HG02973 (cell line): ENCODE results near the gene TOP3A.
"Not testable (repeated sequence)": the region's sequence is repeated elsewhere in the genome, so short reads cannot be mapped to it uniquely, and the experiment has no call there.

Experiments
- ATAC-seq: cut with Tn5 transposase; IDR thresholded peaks from one replicate; pipeline ENCODE4 v1.9.1; 2021; ENCODE audit warnings: moderate library complexity; ENCODE audit not compliant: unreplicated experiment

The TOP3A gene

GRCh38 chr17:18323507-18324139 is 8.8 kb upstream of the TOP3A start:
- no peak for ATAC-seq

- ATAC-seq, result no peak
Measured at GRCh38 chr17:18323007-18323406, 8.2 kb upstream of the TOP3A start.

- no peak for ATAC-seq
Measured at GRCh38 chr17:18322522-18322921, 7.7 kb upstream of the TOP3A start.

DNA sequence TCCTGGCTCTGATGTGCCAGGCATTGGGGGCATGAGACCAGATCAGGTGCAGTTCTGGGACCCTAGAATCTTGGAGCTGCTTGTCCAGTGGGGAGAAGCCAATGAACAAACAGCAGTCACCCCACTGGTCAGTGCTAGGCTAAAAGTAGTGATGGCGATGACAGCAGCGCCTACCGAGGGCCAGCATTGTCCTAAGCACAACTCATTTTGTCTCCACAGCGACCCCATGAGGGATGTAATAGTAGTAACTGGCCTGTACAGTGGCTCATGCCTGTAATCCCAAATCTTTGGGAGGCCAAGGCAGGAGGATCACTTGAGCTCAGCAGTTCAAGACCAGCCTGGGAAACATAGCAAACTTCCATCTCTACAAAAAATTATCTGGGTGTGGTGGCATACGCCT is 6.5 kb upstream of the TOP3A start:
- no peak for ATAC-seq

- no peak for ATAC-seq
Measured at GRCh38 chr17:18320301-18320700, 5.5 kb upstream of the TOP3A start.

GRCh38 chr17:18319604-18320256 is 4.9 kb upstream of the TOP3A start:
- ATAC-seq, result no peak

GRCh38 chr17:18318771-18319450 is 4.1 kb upstream of the TOP3A start:
- no peak for ATAC-seq

GRCh38 chr17:18318117-18318516 is 3.3 kb upstream of the TOP3A start:
- no peak for ATAC-seq

GRCh38 chr17:18315961-18316360 is 1.2 kb upstream of the TOP3A start:
- ATAC-seq, result no peak

- ATAC-seq, result no peak
Measured at GRCh38 chr17:18315562-18315922, 748 bp upstream of the TOP3A start.

GRCh38 chr17:18314059-18314730 is 599 bp downstream of the TOP3A start:
- ATAC-seq, result peak; percentile 13

DNA sequence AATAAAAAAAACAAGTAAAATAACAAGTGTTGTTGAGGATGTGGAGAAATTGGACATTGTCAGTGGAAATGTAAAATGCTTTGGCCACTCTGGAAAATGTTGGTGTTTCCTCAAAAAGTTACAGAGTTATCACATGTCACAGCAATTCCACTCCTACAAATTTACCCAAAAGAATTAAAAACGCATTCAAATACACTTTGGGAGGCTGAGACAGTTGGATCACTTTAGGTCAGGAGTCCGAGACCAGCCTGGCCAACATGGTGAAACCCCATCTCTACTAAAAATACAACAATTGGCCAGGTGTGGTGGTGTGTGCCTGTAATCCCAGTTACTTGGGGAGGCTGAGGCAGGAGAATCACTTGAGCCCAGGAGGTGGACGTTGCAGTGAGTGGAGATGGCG is 5.6 kb downstream of the TOP3A start:
- no peak for ATAC-seq

DNA sequence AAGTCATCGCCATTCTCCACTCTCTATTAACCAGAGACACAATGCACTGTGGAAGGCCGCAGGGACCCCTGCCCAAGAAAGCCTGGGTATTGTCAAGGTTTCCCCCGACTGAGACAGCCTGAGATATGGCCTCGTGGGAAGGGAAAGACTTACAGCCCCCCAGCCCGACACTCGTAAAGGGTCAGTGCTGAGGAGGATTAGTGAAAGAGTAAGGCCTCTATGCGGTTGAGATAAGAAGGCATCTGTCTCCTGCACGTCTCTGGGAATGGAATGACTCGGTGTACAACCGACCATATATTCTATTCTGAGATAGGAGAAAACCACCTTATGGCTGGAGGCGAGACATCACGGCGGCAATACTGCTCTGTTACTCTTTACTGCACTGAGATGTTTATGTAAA is 11.6 kb downstream of the TOP3A start:
- not testable (repeated sequence) for ATAC-seq

DNA sequence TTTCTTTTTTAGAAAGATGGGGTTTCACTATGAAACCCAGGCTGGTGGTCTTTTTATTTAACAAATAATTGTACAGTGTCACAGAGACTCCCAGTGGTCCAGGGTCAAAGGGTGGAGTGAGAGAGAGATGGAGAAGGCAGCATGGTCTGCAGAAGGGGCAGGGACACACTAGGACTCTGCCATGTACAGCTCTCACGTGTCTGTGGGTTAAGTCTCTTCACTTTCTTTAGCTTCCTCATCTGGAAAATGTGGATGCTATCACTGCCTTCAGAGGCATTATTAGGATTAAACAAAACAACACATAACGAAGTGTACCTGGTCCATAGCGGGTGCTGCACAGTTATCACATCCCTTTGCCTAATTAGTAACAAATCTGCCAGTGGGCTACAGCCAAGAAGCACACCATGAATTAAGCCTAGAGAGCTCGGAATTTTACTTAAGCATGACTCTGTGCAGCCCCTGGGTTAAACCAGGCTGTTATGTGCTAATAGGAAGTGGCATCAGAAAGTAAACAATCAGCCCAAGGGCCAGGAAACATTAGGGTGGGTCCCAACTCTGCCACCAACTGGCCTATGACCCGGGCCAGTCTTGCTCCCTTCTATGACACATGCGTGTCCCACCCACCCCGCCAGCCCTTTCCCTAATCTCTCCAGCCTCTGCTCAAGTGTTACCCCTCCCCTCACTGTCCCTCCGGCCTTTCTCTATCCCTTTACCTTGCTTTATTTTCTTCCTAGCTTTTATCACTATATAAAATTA is 13.9 kb downstream of the TOP3A start:
- ATAC-seq, result no peak

DNA sequence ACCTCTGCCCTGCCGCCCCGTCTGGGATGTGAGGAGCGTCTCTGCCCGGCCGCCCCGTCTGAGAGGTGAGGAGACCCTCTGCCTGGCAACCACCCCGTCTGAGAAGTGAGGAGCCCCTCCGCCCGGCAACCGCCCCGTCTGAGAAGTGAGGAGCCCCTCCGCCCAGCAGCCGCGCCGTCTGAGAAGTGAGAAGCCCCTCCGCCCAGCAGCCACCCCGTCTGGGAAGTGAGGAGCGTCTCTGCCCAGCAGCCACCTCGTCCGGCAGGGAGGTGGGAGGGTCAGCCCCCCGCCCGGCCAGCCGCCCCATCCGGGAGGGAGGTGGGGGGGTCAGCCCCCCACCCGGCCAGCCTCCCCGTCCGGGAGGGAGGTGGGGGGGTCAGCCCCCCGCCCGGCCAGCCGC is 16.7 kb downstream of the TOP3A start:
- ATAC-seq, result not testable (repeated sequence)

GRCh38 chr17:18291718-18292540 is 22.9 kb downstream of the TOP3A start:
- no peak for ATAC-seq

DNA sequence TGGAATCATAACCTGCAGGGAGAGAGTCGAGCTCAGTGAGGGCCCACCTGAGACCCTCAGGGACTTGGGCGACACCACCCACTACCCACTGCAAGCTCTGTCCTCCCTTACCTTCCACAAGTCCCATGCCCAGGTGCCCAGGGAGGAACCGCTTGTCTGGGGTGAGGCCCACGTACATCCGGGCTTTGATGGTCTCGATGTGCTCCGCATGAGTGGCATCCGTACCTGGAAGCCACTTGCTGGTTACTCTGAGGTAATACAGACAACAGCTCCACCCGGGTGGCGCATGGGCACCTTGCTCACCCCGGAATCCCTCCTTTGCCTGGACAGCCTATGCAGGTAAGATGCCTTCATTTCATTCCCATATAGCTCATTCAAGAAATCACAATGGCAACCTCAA is 29.5 kb downstream of the TOP3A start:
- ATAC-seq, result no peak

GRCh38 chr17:18281788-18282187 is 33.0 kb downstream of the TOP3A start:
- ATAC-seq, result no peak

GRCh38 chr17:18280766-18281371 is 33.9 kb downstream of the TOP3A start:
- no peak for ATAC-seq

DNA sequence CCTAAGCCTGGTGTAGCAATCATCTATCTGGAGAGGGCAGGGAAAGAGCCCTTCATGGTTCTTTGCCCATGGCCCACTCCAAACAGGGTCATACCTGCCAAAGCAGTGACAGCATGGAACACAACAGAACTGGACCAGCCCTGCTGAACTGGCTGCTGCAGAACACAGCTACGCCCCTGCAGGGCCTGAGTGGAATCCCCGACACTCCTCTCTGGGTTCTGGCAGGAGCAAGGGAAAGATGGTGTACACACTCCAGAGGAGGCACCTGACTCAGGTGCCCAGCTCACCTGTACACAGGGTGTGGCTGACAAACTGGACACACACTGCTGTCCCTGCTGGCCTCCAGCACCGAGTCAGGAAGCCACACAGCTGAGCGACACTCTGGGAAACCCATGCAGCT is 34.5 kb downstream of the TOP3A start:
- no peak for ATAC-seq
